A549 (cell line): ENCODE measurements around the gene ING5. TPM values are rescaled to one million over a fixed set of nuclear protein-coding genes. Genes with fewer than 3 reads are reported as not detected.

Source experiments
- ATAC-seq, 2 experiments: fragments of 200-7000 bp in 1 of 2; fragments of >200 bp in 1 of 2; cut with Nextera tagmentation in 1 of 2; cut with Tn5 transposase in 1 of 2; 3 replicates each; pipeline versions ENCODE4 v1.8.0 to v1.9.1; 2018 to 2020; ENCODE audit warnings: mild to moderate bottlenecking in 1 of 2, moderate library complexity in 1 of 2
- CTCF ChIA-PET: fragments of 300-600 bp; sonication (Branson Sonifier 250); formaldehyde crosslinking; extraction: SDS; loops from one replicate; lab custom pipeline; 2021; ENCODE audit warnings: antibody characterized with exemption, inconsistent platforms; lab: Yijun Ruan, JAX
- POLR2A ChIA-PET: fragments of 350-600 bp; formaldehyde crosslinking; extraction: SDS; loops from one replicate; lab custom pipeline; 2021; ENCODE audit warnings: antibody characterized with exemption, inconsistent platforms; lab: Yijun Ruan, JAX
- DNase-seq, 2 experiments: peaks; one replicate each; pipeline versions ENCODE4 v3.0.0 to v3.0.0-alpha.2; 2011 to 2016; ENCODE audit warnings: low read depth in 1 of 2, low spot score in 1 of 2
- FAIRE-seq: peaks from 2 replicates; lab custom pipeline; 2011; peaks lifted over from hg19 to GRCh38; lab: Jason Lieb, UNC
- H3K27ac ChIP-seq, 2 experiments: fragments of >200 bp; sonication (Bioruptor Twin); formaldehyde crosslinking; 3 replicates each; pipeline ENCODE4 v1.5.1; 2016 to 2017
- H3K4me1 ChIP-seq: fragments of >200 bp; sonication (Bioruptor Twin); formaldehyde crosslinking; 3 replicates; pipeline ENCODE4 v1.6.1; 2016
- H3K4me2 ChIP-seq: fragments of >200 bp; sonication (Bioruptor Twin); formaldehyde crosslinking; 3 replicates; pipeline ENCODE4 v1.6.1; 2016
- H3K4me3 ChIP-seq: fragments of >200 bp; sonication (Bioruptor Twin); formaldehyde crosslinking; 3 replicates; pipeline ENCODE4 v1.5.1; 2016
- H3K9me3 ChIP-seq: fragments of >200 bp; sonication (Bioruptor Twin); formaldehyde crosslinking; 3 replicates; pipeline ENCODE4 v1.6.1; 2016
- BHLHE40 ChIP-seq: IDR thresholded peaks from 2 replicates; pipeline ENCODE4 v1.6.1; 2012; ENCODE audit warnings: low read depth, low read length, inconsistent platforms
- CEBPB ChIP-seq, 2 experiments: fragments of >200 bp in 1 of 2; sonication (Bioruptor Twin) in 1 of 2; formaldehyde crosslinking in 1 of 2; IDR thresholded peaks; 2 replicates each; pipeline ENCODE4 v1.6.1; 2012 to 2016
- CHD2 ChIP-seq: fragments of 150-350 bp; IDR thresholded peaks from 2 replicates; pipeline ENCODE4 v1.6.1; 2014; ENCODE audit warnings: low read length; ENCODE audit not compliant: partially characterized antibody
- CHD4 ChIP-seq: fragments of 200-600 bp; sonication (generic); IDR thresholded peaks from 2 replicates; pipeline ENCODE4 v1.6.1; 2016; ENCODE audit warnings: antibody characterized with exemption, mild to moderate bottlenecking, borderline replicate concordance
- ESRRA ChIP-seq: fragments of 150-350 bp; IDR thresholded peaks from 2 replicates; pipeline ENCODE4 v1.6.1; 2014; ENCODE audit warnings: mild to moderate bottlenecking, low read length, borderline replicate concordance
- FOSB ChIP-seq: fragments of 250-450 bp; sonication (Bioruptor Pico); IDR thresholded peaks from 2 replicates; pipeline ENCODE4 v1.5.0; 2020; ENCODE audit warnings: mild to moderate bottlenecking, moderate library complexity
- HMGXB4 ChIP-seq: fragments of 250-450 bp; sonication (Bioruptor Pico); IDR thresholded peaks from 2 replicates; pipeline ENCODE4 v1.5.0; 2021; ENCODE audit warnings: mild to moderate bottlenecking, moderate library complexity, borderline replicate concordance
- HOXB5 ChIP-seq: fragments of 250-450 bp; sonication (Bioruptor Pico); IDR thresholded peaks from 2 replicates; pipeline ENCODE4 v1.5.0; 2020; ENCODE audit warnings: mild to moderate bottlenecking, moderate library complexity
- KDM1A ChIP-seq: fragments of 200-600 bp; sonication (generic); IDR thresholded peaks from 2 replicates; pipeline ENCODE4 v1.6.1; 2016; ENCODE audit warnings: low read depth, mild to moderate bottlenecking
- KDM5A ChIP-seq: fragments of 200-600 bp; sonication (generic); IDR thresholded peaks from 2 replicates; pipeline ENCODE4 v1.6.1; 2016; ENCODE audit warnings: antibody characterized with exemption, mild to moderate bottlenecking
- NPAS2 ChIP-seq: fragments of 250-450 bp; sonication (Bioruptor Pico); IDR thresholded peaks from 2 replicates; pipeline ENCODE4 v1.8.0; 2022; ENCODE audit warnings: mild to moderate bottlenecking, moderate library complexity, borderline replicate concordance
- NR3C1 ChIP-seq: fragments of >200 bp; sonication (Bioruptor Twin); formaldehyde crosslinking; IDR thresholded peaks from 3 replicates; pipeline ENCODE4 v1.6.1; 2017
- POLR2A ChIP-seq: IDR thresholded peaks from 2 replicates; pipeline ENCODE4 v1.6.1; 2012; ENCODE audit warnings: mild to moderate bottlenecking, low read length
- POLR2AphosphoS2 ChIP-seq: conservative IDR thresholded peaks from 2 replicates; pipeline ENCODE4 v1.6.1; 2012; ENCODE audit warnings: low read length, improper control_type of control experiment, inconsistent platforms
- RAD21 ChIP-seq, 2 experiments: fragments of >200 bp in 1 of 2; sonication (Bioruptor Twin) in 1 of 2; formaldehyde crosslinking in 1 of 2; IDR thresholded peaks in 1 of 2; conservative IDR thresholded peaks in 1 of 2; 2 replicates in 1 of 2; 3 replicates in 1 of 2; pipeline ENCODE4 v1.6.1; 2012 to 2018; ENCODE audit warnings: inconsistent platforms in 1 of 2
- REST ChIP-seq: fragments of 200-600 bp; sonication (generic); IDR thresholded peaks from 2 replicates; pipeline ENCODE4 v1.6.1; 2016; ENCODE audit warnings: antibody characterized with exemption, mild to moderate bottlenecking, moderate library complexity
- RFX5 ChIP-seq: fragments of 450-650 bp; IDR thresholded peaks from 2 replicates; pipeline ENCODE4 v1.7.1; 2014; ENCODE audit warnings: antibody characterized with exemption, mild to moderate bottlenecking, moderate library complexity
- TFCP2L1 ChIP-seq: fragments of 250-450 bp; sonication (Bioruptor Pico); IDR thresholded peaks from 2 replicates; pipeline ENCODE4 v1.5.0; 2021; ENCODE audit warnings: mild to moderate bottlenecking
- ZSCAN20 ChIP-seq: fragments of 250-450 bp; sonication (Bioruptor Pico); IDR thresholded peaks from 2 replicates; pipeline ENCODE4 v1.8.0; 2022; ENCODE audit warnings: mild to moderate bottlenecking, moderate library complexity
- WGBS: methylation state at CpG from one replicate; pipeline ENCODE4 v1.1.6; 2017; ENCODE audit errors: missing lambda C conversion rate; 5-methylcytosine and 5-hydroxymethylcytosine counted together
- polyA plus RNA-seq, 4 experiments: library from polyadenylated mRNA; depleted of rRNA in 3 of 4; stranded (reverse); fragments of >200 nt; fragmentation: RNase III in 1 of 4; extraction: RNeasy Plus Mini Kit Qiagen cat#74134 plus additional on column Dnase treatment in 1 of 4; gene quantifications; 2 replicates in 3 of 4; 3 replicates in 1 of 4; pipeline ENCODE4 v1.2.3, GENCODE V29; 2011 to 2017

Gene ING5
- polyA plus RNA-seq, 2 of the 4 experiments (the other 2 are of a cell fraction), result 28.6 to 29.6 TPM

GRCh38 chr2:241768251-241768711, 66.4 kb downstream of the ING5 start:
- Histone ChIP-seq H3K27ac (no peak overlapping the region), H3K9me3 (no peaks in the 10 kb centered on the region), H3K4me2 (no peak overlapping the region), H3K4me1 (no peaks in the 10 kb centered on the region), H3K4me3 (no peak overlapping the region)
- CTCF ChIA-PET, result interaction anchor here (1.0 kb wide), 1 partner anchor 10 kb away, joined by 3 read pairs; no protein-coding TSS in a partner anchor
- POLR2A ChIA-PET, result no interaction called here
- DNase-seq (no peak), FAIRE-seq (no peak), ATAC-seq (0 out of 6 replicates have a peak, but pooled peaks of 1 of the 2 experiments have one; percentile 6)
- TF ChIP-seq NPAS2 (CRISPR knock-in tag), result no peak
- no peak for TF ChIP-seq HOXB5
- no peak for TF ChIP-seq RAD21 (conservative IDR thresholded peaks at IDR 0.05 in 1 of 2, IDR thresholded peaks at IDR 0.05 in 1 of 2)
- TF ChIP-seq KDM1A, result no peak
- TF ChIP-seq RFX5, result no peak
- no peak for TF ChIP-seq ZSCAN20 (CRISPR knock-in tag)
- no peak for TF ChIP-seq FOSB
- TF ChIP-seq POLR2A, result no peak
- no peak for TF ChIP-seq KDM5A
- TF ChIP-seq CHD4, result no peak
- no peak for TF ChIP-seq POLR2AphosphoS2
- no peak for TF ChIP-seq CHD2
- no peak for TF ChIP-seq REST
- no peak for TF ChIP-seq ESRRA
- WGBS, result 95% methylated on average over 12 of the region's 29 CpGs

GRCh38 chr2:241768850-241769249, 67.0 kb downstream of the ING5 start:
- Histone ChIP-seq H3K4me2 (no peak overlapping the region), H3K27ac (no peak overlapping the region), H3K4me3 (no peak overlapping the region), H3K4me1 (peaks cover 3% of the 10 kb centered on the region; the same call in 1 of the 3 replicates), H3K9me3 (no peaks in the 10 kb centered on the region)
- TF ChIP-seq BHLHE40 (no peak), TFCP2L1 (CRISPR knock-in tag) (no peak), HMGXB4 (CRISPR knock-in tag) (no peak), REST (no peak), KDM5A (no peak), KDM1A (no peak), CEBPB (IDR thresholded peaks at IDR 0.05) (no peak), FOSB (no peak), NR3C1 (no peak)
- peak in 1 of 2 experiments; percentile 14; a peak in 2 of 6 replicates for ATAC-seq
- FAIRE-seq, result no peak
- 93% methylated on average over 10 of the region's 11 CpGs for WGBS
- ChIA-PET CTCF (interaction anchor here (1.0 kb wide), 1 partner anchor 11 kb away, joined by 3 read pairs; no protein-coding TSS in a partner anchor), POLR2A (no interaction called here)
- DNase-seq, result no peak
